ENCODE data around the gene DIAPH1.
A peak's percentile ranks its signal among the peaks of the same experiment; 100 is the strongest.

DNA sequence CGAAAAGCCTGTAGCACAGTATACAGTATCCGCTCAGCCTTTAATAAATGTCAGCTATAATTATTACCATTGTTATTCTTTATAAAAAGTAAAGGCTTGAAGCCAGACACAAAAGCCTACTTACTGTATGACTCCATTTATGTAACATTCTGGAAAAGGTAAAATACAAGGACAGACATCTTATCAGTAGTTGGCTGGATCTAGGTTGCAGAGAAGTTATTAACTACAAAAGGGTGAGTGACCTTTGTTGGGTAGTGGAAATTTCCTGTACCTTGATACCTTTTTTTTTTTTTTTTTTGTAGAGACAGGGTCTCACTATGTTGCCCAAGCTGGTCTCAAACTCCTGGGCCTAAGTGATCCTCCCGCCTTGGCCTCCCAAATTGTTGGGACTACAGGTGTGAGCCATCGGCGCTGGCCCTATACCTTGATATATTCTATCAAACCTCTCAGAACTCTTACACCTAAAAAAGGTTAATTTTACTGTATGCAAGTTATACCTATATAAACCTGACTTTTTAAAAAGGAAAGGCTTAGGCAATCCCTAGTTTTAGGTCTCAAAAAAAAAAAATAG, 11.9 kb upstream of the DIAPH1 start:
- TF ChIP-seq, protein P1, sequence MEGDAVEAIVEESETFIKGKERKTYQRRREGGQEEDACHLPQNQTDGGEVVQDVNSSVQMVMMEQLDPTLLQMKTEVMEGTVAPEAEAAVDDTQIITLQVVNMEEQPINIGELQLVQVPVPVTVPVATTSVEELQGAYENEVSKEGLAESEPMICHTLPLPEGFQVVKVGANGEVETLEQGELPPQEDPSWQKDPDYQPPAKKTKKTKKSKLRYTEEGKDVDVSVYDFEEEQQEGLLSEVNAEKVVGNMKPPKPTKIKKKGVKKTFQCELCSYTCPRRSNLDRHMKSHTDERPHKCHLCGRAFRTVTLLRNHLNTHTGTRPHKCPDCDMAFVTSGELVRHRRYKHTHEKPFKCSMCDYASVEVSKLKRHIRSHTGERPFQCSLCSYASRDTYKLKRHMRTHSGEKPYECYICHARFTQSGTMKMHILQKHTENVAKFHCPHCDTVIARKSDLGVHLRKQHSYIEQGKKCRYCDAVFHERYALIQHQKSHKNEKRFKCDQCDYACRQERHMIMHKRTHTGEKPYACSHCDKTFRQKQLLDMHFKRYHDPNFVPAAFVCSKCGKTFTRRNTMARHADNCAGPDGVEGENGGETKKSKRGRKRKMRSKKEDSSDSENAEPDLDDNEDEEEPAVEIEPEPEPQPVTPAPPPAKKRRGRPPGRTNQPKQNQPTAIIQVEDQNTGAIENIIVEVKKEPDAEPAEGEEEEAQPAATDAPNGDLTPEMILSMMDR (IDR thresholded peaks at IDR 0.05; ENCODE audit: low read depth, low read length, missing input control) = no peak
- TF ChIP-seq HNF4A (conservative IDR thresholded peaks at IDR 0.05) (peak in 1 of 2 donors; percentile 24), RXRA (IDR thresholded peaks at IDR 0.05) (peak; percentile 21 to 65), SP1 (IDR thresholded peaks at IDR 0.05) (peak; percentile 36)

All from liver (tissue), 3 donors.